ENCODE data around the gene DUSP9. TPM values are rescaled to one million over a fixed set of nuclear protein-coding genes. Genes with fewer than 3 reads are reported as not detected.

DUSP9 gene
- total RNA-seq, 1 donor from 2014 or later, result 3.1 TPM

GRCh38 chrX:153669901-153670731 is 23.1 kb downstream of the DUSP9 start:
- no peak for DNase-seq (ENCODE audit: low read depth)
- no peak for TF ChIP-seq CTCF (conservative IDR thresholded peaks at IDR 0.05; ENCODE audit: low read depth, low read length)
- H3K4me3 ChIP-seq (ENCODE audit: low read depth, low read length), result no peak overlapping the region

GRCh38 chrX:153670748-153671588 is 24.0 kb downstream of the DUSP9 start:
- H3K4me3 ChIP-seq (ENCODE audit: low read depth, low read length), result no peak overlapping the region
- TF ChIP-seq CTCF (conservative IDR thresholded peaks at IDR 0.05; ENCODE audit: low read depth, low read length), result no peak
- DNase-seq (ENCODE audit: low read depth), result no peak

- TF ChIP-seq CTCF (conservative IDR thresholded peaks at IDR 0.05; ENCODE audit: low read depth, low read length), result no peak
- no peak for DNase-seq (ENCODE audit: low read depth)
- H3K4me3 ChIP-seq (ENCODE audit: low read depth, low read length), result no peak overlapping the region
Observed at GRCh38 chrX:153671589-153672530, 24.9 kb downstream of the DUSP9 start.

- H3K4me3 ChIP-seq (ENCODE audit: low read depth, low read length), result no peak overlapping the region
- TF ChIP-seq CTCF (conservative IDR thresholded peaks at IDR 0.05; ENCODE audit: low read depth, low read length), result no peak
- no peak for DNase-seq (ENCODE audit: low read depth)
Observed at GRCh38 chrX:153672531-153673427, 25.8 kb downstream of the DUSP9 start.

GRCh38 chrX:153673428-153674218 is 26.6 kb downstream of the DUSP9 start, which contains the start of gene PNCK:
Gene PNCK (minus strand): TSS chrX:153673813. CDS start chrX:153673076, 737 bp downstream.
- H3K4me3 ChIP-seq (ENCODE audit: low read depth, low read length), result no peak within 1 kb of the TSS
- no peak for TF ChIP-seq CTCF (conservative IDR thresholded peaks at IDR 0.05; ENCODE audit: low read depth, low read length)
- no peak for DNase-seq (ENCODE audit: low read depth)
